Uterus (tissue), 2 donors: ENCODE measurements around the gene NSFL1C.

Experiments
- POLR2A ChIP-seq, 2 donors: fragments of 450-650 bp; IDR thresholded peaks; one replicate each; pipeline ENCODE4 v1.6.1; 2016; ENCODE audit warnings: antibody characterized with exemption in 2 of 2, mild to moderate bottlenecking in 1 of 2, moderate library complexity in 1 of 2
- TF ChIP-seq, protein P1 (sequence below), 4 experiments: fragments of 200-600 bp in 2 of 4; fragments of 450-650 bp in 2 of 4; sonication (generic) in 2 of 4; IDR thresholded peaks; one replicate each; pipeline ENCODE4 v1.5.1; 2016 to 2019; ENCODE audit warnings: antibody characterized with exemption in 4 of 4, mild to moderate bottlenecking in 2 of 4, moderate library complexity in 1 of 4

DNA sequence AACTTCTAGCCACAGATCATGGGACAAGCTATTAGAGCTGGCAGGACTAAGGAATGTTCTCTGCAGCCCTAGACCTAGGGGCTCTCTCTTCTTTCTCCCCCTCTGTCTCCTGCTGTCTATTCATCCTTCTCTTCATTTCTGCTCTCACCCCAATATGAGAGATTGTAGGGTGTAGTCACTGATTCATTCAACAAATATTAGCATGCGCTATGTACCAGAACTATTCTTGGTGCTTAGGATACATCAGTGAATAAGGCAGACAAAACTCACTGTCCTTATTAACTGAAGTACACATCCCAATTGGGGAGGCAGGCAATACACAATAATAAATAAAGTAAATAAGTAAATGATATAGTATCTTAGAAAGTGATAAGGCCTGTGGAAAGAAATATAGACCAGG lies 39.2 kb upstream of the NSFL1C start:
- TF ChIP-seq, protein P1, sequence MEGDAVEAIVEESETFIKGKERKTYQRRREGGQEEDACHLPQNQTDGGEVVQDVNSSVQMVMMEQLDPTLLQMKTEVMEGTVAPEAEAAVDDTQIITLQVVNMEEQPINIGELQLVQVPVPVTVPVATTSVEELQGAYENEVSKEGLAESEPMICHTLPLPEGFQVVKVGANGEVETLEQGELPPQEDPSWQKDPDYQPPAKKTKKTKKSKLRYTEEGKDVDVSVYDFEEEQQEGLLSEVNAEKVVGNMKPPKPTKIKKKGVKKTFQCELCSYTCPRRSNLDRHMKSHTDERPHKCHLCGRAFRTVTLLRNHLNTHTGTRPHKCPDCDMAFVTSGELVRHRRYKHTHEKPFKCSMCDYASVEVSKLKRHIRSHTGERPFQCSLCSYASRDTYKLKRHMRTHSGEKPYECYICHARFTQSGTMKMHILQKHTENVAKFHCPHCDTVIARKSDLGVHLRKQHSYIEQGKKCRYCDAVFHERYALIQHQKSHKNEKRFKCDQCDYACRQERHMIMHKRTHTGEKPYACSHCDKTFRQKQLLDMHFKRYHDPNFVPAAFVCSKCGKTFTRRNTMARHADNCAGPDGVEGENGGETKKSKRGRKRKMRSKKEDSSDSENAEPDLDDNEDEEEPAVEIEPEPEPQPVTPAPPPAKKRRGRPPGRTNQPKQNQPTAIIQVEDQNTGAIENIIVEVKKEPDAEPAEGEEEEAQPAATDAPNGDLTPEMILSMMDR (IDR thresholded peaks at IDR 0.05): no peak
- TF ChIP-seq POLR2A (IDR thresholded peaks at IDR 0.05): no peak
